Mesenchymal stem cell (in vitro differentiated cells and primary cell): ENCODE data around the gene ACAD8.
A peak's percentile ranks its signal among the peaks of the same experiment; 100 is the strongest.

Experiments
- DNase-seq: peaks from one replicate; pipeline ENCODE4 v3.0.0-alpha.2; 2013
- H2AFZ ChIP-seq: one replicate; pipeline ENCODE4 v1.6.1; 2013; ENCODE audit warnings: low read depth, mild to moderate bottlenecking, control low read depth, inconsistent platforms, low read length, moderate library complexity
- H2AK5ac ChIP-seq: 2 replicates; pipeline ENCODE4 v1.6.1; 2013; ENCODE audit warnings: low read length, moderate library complexity, mild to moderate bottlenecking, inconsistent platforms; ENCODE audit not compliant: severe bottlenecking
- H2BK120ac ChIP-seq: one replicate; pipeline ENCODE4 v1.6.1; 2013; ENCODE audit warnings: low read depth, mild to moderate bottlenecking, inconsistent platforms, low read length, moderate library complexity
- H2BK12ac ChIP-seq, 2 experiments: one replicate each; pipeline ENCODE4 v1.6.1; 2013; ENCODE audit warnings: inconsistent platforms in 2 of 2, low read length in 2 of 2, mild to moderate bottlenecking in 2 of 2, moderate library complexity in 2 of 2, control low read depth in 1 of 2
- H2BK15ac ChIP-seq: one replicate; pipeline ENCODE4 v1.6.1; 2013; ENCODE audit warnings: mild to moderate bottlenecking, low read depth, inconsistent platforms; ENCODE audit not compliant: poor library complexity, severe bottlenecking
- H2BK5ac ChIP-seq: 2 replicates; pipeline ENCODE4 v1.6.1; 2013; ENCODE audit warnings: low read depth, mild to moderate bottlenecking, low read length, control low read depth, inconsistent platforms; ENCODE audit not compliant: poor library complexity, severe bottlenecking
- H3K14ac ChIP-seq, 2 experiments: one replicate each; pipeline ENCODE4 v1.6.1; 2013; ENCODE audit warnings: inconsistent platforms in 2 of 2, low read length in 2 of 2, control low read depth in 1 of 2, mild to moderate bottlenecking in 1 of 2, moderate library complexity in 1 of 2
- H3K18ac ChIP-seq, 2 experiments: one replicate each; pipeline ENCODE4 v1.6.1; 2013; ENCODE audit warnings: inconsistent platforms in 2 of 2, low read length in 2 of 2, control low read depth in 1 of 2, low read depth in 1 of 2, mild to moderate bottlenecking in 1 of 2
- H3K23ac ChIP-seq, 2 experiments: one replicate each; pipeline ENCODE4 v1.6.1; 2013; ENCODE audit warnings: inconsistent platforms in 2 of 2, low read length in 2 of 2, mild to moderate bottlenecking in 2 of 2, moderate library complexity in 2 of 2, control low read depth in 1 of 2
- H3K27ac ChIP-seq: 2 replicates; pipeline ENCODE4 v1.5.1; 2013; ENCODE audit warnings: mild to moderate bottlenecking, moderate library complexity, low read length, control low read depth, inconsistent platforms; ENCODE audit not compliant: poor library complexity, severe bottlenecking
- H3K27me3 ChIP-seq, 2 experiments: 2 replicates each; pipeline versions ENCODE4 v1.6.1 to v1.7.0; 2013; ENCODE audit warnings: low read length in 2 of 2, mild to moderate bottlenecking in 2 of 2, moderate library complexity in 2 of 2, control low read depth in 1 of 2, inconsistent platforms in 1 of 2; ENCODE audit not compliant: control insufficient read depth in 1 of 2, insufficient read depth in 1 of 2
- H3K36me3 ChIP-seq, 2 experiments: 2 replicates each; pipeline versions ENCODE4 v1.6.1 to v1.7.0; 2013; ENCODE audit warnings: low read length in 2 of 2, control low read depth in 1 of 2, inconsistent platforms in 1 of 2, low read depth in 1 of 2, mild to moderate bottlenecking in 1 of 2; ENCODE audit not compliant: insufficient read depth in 2 of 2, control insufficient read depth in 1 of 2
- H3K4ac ChIP-seq, 2 experiments: one replicate each; pipeline ENCODE4 v1.6.1; 2013; ENCODE audit warnings: inconsistent platforms in 2 of 2, low read length in 2 of 2, mild to moderate bottlenecking in 2 of 2, moderate library complexity in 2 of 2, control low read depth in 1 of 2, low read depth in 1 of 2
- H3K4me1 ChIP-seq: 2 replicates; pipeline ENCODE4 v1.6.1; 2013; ENCODE audit warnings: low read depth, low read length, control low read depth; ENCODE audit not compliant: control insufficient read depth, insufficient read depth
- H3K4me2 ChIP-seq: 2 replicates; pipeline ENCODE4 v1.6.1; 2013; ENCODE audit warnings: low read length, mild to moderate bottlenecking, inconsistent platforms; ENCODE audit not compliant: poor library complexity, severe bottlenecking
- H3K4me3 ChIP-seq, 2 experiments: 2 replicates each; pipeline versions ENCODE4 v1.5.1 to v1.7.0; 2013; ENCODE audit warnings: low read length in 2 of 2, mild to moderate bottlenecking in 2 of 2, control low read depth in 1 of 2, low read depth in 1 of 2; ENCODE audit not compliant: insufficient read depth in 1 of 2
- H3K79me1 ChIP-seq: replicated peaks from 2 replicates; pipeline ENCODE4 v1.6.1; 2013; ENCODE audit warnings: mild to moderate bottlenecking, control low read depth, low read length, inconsistent platforms; ENCODE audit not compliant: poor library complexity, severe bottlenecking
- H3K9ac ChIP-seq: 2 replicates; pipeline ENCODE4 v1.7.0; 2013; ENCODE audit warnings: mild to moderate bottlenecking, low read length, moderate library complexity
- H3K9me3 ChIP-seq: 2 replicates; pipeline ENCODE4 v1.7.0; 2013; ENCODE audit warnings: mild to moderate bottlenecking, low read length; ENCODE audit not compliant: control insufficient read depth
- H4K8ac ChIP-seq: one replicate; pipeline ENCODE4 v1.6.1; 2013; ENCODE audit warnings: inconsistent platforms, mild to moderate bottlenecking, low read length, moderate library complexity
- H4K91ac ChIP-seq: one replicate; pipeline ENCODE4 v1.6.1; 2013; ENCODE audit warnings: mild to moderate bottlenecking, low read length, inconsistent platforms
- whole genome bisulfite sequencing: methylation state at CpG from one replicate; pipeline ENCODE4 v1.1.7; 2013; ENCODE audit warnings: mixed read lengths; 5-methylcytosine and 5-hydroxymethylcytosine counted together

ACAD8 gene

DNA sequence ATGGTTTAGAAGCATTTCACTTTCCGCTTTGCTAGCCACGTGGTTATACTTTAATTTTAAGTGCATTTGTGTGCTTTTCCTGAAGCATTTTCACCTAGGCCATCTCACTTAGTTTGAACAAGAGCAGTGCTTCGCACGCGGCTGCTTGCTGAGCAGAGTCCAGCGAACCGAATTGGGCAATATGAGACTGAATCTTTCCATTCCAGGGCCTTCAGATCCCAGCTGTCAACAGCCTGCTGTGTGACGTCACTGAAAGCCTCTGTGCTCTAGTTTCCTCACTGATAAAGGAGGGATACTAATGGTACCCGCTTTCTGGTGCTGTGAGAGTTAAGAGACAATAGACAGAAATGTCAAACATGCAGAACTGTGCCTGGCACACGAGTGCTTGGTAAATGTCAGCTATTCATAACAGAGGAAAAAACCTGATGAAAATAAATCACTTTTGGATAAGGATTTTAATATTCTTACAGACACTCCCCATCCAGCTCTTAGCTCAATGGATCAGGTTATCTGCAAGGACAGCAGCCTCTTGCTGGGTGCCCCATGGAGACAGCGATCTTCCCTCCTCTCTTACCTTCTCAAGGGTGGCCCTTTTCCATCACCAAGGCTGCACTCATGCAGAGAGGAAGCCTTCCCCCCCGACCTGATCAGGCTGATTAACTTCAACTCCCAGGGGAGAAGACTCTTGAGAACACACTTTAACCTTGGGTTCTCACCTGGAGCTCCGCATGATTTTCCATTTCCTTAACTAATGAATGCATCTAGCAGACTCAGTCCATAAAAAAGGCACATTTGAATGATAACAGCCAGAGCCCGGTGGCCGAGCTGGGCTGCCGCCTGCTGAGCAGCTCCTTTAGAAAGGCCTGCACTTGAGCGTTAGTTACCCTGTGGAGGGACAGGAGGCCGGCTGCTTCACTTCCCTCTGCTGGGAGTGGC, 19.3 kb downstream of the ACAD8 start:
- Histone ChIP-seq H3K4me3 (no peak overlapping the region), H4K91ac (no peak overlapping the region), H4K8ac (no peak overlapping the region), H2BK12ac (no peak overlapping the region), H2BK120ac (no peak overlapping the region), H3K4me1 (peaks cover 17% of the 10 kb centered on the region), H3K27me3 (peaks cover 68 to 77% of the 10 kb centered on the region in 2 experiments), H3K4me2 (no peak overlapping the region), H3K18ac (no peak overlapping the region), H2AFZ (no peak overlapping the region), H3K14ac (no peak overlapping the region), H2BK5ac (no peak overlapping the region), H3K23ac (no peak overlapping the region), H2BK15ac (no peak overlapping the region), H2AK5ac (no peak overlapping the region), H3K27ac (no peak overlapping the region), H3K4ac (no peak overlapping the region), H3K9me3 (no peaks in the 10 kb centered on the region), H3K36me3 (no peaks in the 10 kb centered on the region), H3K9ac (no peak overlapping the region), H3K79me1 (no peaks in the 10 kb centered on the region)
- 35% methylated on average over 16 of the region's 18 CpGs for WGBS
- peak; percentile 73 for DNase-seq

DNA sequence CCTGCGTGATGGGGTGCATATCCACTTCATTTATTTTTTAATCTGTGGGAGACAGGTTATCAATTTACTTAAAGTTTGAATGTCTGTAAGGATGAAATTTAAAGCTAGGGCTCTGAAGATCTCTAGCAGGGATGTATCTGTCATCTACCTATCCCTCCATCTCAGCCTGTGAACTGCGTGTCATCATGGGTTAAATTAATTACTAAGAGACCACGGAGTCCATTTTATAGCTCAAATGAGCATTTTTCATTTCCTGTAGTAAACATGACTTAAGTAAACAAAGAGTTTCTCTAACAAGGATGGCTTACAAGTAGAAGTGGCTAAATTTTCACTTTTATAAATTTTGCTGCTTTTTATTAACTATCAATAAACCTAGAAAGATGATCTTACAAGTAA, 19.9 kb downstream of the ACAD8 start:
- Histone ChIP-seq H2BK12ac (no peak overlapping the region), H2AFZ (no peak overlapping the region), H3K23ac (no peak overlapping the region), H3K79me1 (no peaks in the 10 kb centered on the region), H3K4me2 (no peak overlapping the region), H3K27me3 (peaks cover 75 to 84% of the 10 kb centered on the region in 2 experiments), H2BK120ac (no peak overlapping the region), H2BK15ac (no peak overlapping the region), H4K8ac (no peak overlapping the region), H3K14ac (no peak overlapping the region), H3K18ac (no peak overlapping the region), H3K9me3 (no peaks in the 10 kb centered on the region), H3K27ac (no peak overlapping the region), H2BK5ac (no peak overlapping the region), H3K4me1 (peaks cover 17% of the 10 kb centered on the region), H3K9ac (no peak overlapping the region), H2AK5ac (no peak overlapping the region), H4K91ac (no peak overlapping the region), H3K4ac (no peak overlapping the region), H3K36me3 (no peaks in the 10 kb centered on the region), H3K4me3 (no peak overlapping the region)
- no peak for DNase-seq
- no CpG with 5 or more reads among the region's 3 CpGs for WGBS

DNA sequence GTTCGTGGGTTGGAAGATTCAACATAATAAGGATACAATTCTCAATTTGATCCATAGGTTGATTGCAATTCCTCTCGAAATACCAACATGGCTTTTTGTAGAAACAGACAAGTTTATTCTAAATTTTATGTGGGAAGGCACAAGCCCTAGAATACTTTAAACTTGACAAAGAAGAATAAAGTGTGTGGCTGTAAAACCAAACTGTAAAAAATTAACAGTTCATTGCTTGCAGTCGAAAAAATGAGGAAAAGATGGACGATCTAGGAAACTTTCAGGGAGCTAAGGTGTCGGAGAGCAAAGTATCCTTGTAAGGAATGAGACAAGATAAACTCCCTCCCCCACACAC, 21.8 kb downstream of the ACAD8 start:
- H3K36me3 ChIP-seq, result no peaks in the 10 kb centered on the region
- H3K23ac ChIP-seq, result no peak overlapping the region
- H3K4ac ChIP-seq, result no peak overlapping the region
- no peak overlapping the region for H3K4me3 ChIP-seq
- H4K91ac ChIP-seq, result no peak overlapping the region
- no peak overlapping the region for H3K9ac ChIP-seq
- no peak overlapping the region for H3K4me2 ChIP-seq
- H2BK120ac ChIP-seq, result no peak overlapping the region
- H3K18ac ChIP-seq, result no peak overlapping the region
- H3K27ac ChIP-seq, result no peak overlapping the region
- no peak overlapping the region for H3K14ac ChIP-seq
- H2BK12ac ChIP-seq, result no peak overlapping the region
- no CpG with 5 or more reads among the region's 5 CpGs for WGBS
- H2AFZ ChIP-seq, result no peak overlapping the region
- H3K27me3 ChIP-seq, result peaks cover 73 to 88% of the 10 kb centered on the region in 2 experiments
- H2BK5ac ChIP-seq, result no peak overlapping the region
- no peak overlapping the region for H4K8ac ChIP-seq
- no peak overlapping the region for H2AK5ac ChIP-seq
- H2BK15ac ChIP-seq, result no peak overlapping the region
- peaks cover 17% of the 10 kb centered on the region for H3K4me1 ChIP-seq
- H3K79me1 ChIP-seq, result no peaks in the 10 kb centered on the region
- no peaks in the 10 kb centered on the region for H3K9me3 ChIP-seq
- DNase-seq, result no peak

DNA sequence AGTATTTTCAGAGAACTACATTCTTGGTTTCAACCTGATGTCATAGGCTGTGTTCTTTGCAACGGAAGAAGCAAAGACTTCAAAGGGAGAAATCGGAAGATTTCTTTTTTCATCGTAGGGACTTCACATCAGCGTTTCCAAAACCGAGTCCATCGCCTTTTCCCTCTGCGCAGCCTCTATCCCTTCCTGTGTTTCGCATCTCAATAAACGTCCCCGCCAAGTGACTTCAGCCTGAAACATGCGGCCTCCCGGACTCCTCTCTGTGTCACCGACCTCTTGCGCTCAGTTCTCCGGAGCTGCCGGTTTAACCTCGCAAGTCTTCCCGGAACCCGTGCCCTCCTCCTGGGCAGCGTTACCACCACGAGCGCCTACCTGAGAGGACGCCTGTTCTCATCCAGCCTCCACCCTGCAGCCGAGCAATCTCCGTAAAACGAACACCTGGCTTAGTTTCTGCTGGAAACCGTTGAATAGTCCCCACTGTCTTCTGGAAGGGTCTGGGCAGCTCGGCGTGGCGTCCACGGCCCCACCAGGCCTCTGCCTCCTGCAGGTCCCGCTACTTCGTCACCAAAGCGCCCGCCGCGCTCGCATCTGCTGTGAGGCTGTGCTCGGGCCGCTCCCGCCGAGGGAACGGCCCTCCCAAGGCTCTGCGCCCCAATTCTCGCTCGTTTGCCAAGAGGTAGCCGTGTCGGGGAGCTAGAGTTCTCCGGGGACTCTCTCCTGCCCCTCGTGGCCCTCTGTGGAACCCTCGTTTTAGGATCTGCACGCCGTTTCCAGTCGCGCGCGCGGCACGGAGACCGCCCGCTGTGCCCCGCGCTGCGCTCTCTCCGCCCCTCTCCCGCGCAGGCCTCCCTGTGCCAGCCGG, 22.4 kb downstream of the ACAD8 start, which contains the start of gene GLB1L3:
TSS of gene GLB1L3 (plus strand) at position 846 of the 862 bp plus-strand sequence. CDS start 362 bp downstream, outside the sequence.
- DNase-seq, result peak; percentile 31
- Histone ChIP-seq H2BK12ac (no peak within 1 kb of the TSS), H3K4ac (no peak within 1 kb of the TSS), H3K27ac (no peak within 1 kb of the TSS), H3K36me3 (no peaks in the 10 kb centered on the region), H3K18ac (no peak within 1 kb of the TSS), H3K9me3 (no peaks in the 10 kb centered on the region), H3K9ac (peak within 1 kb of the TSS; percentile 26), H3K79me1 (no peaks in the 10 kb centered on the region), H3K23ac (peak within 1 kb of the TSS in 1 of 2 experiments; percentile 77), H2AK5ac (no peak within 1 kb of the TSS), H3K4me3 (peak within 1 kb of the TSS; percentile 47 to 55), H2BK15ac (no peak within 1 kb of the TSS), H4K91ac (no peak within 1 kb of the TSS), H2AFZ (peak within 1 kb of the TSS; percentile 39), H3K27me3 (peaks cover 69 to 88% of the 10 kb centered on the region in 2 experiments), H3K14ac (peak within 1 kb of the TSS in 1 of 2 experiments; percentile 20), H2BK120ac (no peak within 1 kb of the TSS), H3K4me1 (peaks cover 17% of the 10 kb centered on the region), H3K4me2 (peak within 1 kb of the TSS; percentile 98), H4K8ac (no peak within 1 kb of the TSS), H2BK5ac (no peak within 1 kb of the TSS)
- WGBS, result 1% methylated on average over 68 of the region's 68 CpGs
